Neutrophil (primary cell): ENCODE measurements around the gene BCL7A.

Experiments used
- H3K27ac ChIP-seq: fragments of 200-600 bp; sonication (generic); 2 replicates; pipeline ENCODE4 v1.5.1; 2016; ENCODE audit warnings: mild to moderate bottlenecking, moderate library complexity
- H3K27me3 ChIP-seq: fragments of 200-600 bp; sonication (generic); 2 replicates; pipeline ENCODE4 v1.6.0; 2016; ENCODE audit warnings: mild to moderate bottlenecking
- H3K36me3 ChIP-seq: fragments of 200-600 bp; sonication (generic); 2 replicates; pipeline ENCODE4 v1.5.1; 2017
- H3K4me1 ChIP-seq, 2 experiments: fragments of 200-600 bp in 1 of 2; sonication (generic) in 1 of 2; 1 replicate in 1 of 2; 2 replicates in 1 of 2; pipeline versions ENCODE4 v1.5.1 to v1.6.1; 2013 to 2016; ENCODE audit warnings: low read depth in 1 of 2, low read length in 1 of 2, mild to moderate bottlenecking in 1 of 2, moderate library complexity in 1 of 2; ENCODE audit not compliant: control insufficient read depth in 1 of 2, insufficient read depth in 1 of 2
- H3K4me3 ChIP-seq, 2 experiments: fragments of 200-600 bp in 1 of 2; sonication (generic) in 1 of 2; 1 replicate in 1 of 2; 2 replicates in 1 of 2; pipeline ENCODE4 v1.5.1; 2013 to 2016; ENCODE audit warnings: low read depth in 1 of 2, low read length in 1 of 2, mild to moderate bottlenecking in 1 of 2, moderate library complexity in 1 of 2
- H3K9me3 ChIP-seq: fragments of 200-600 bp; sonication (generic); 2 replicates; pipeline ENCODE4 v1.5.1; 2016
- CTCF ChIP-seq: fragments of 200-600 bp; sonication (generic); IDR thresholded peaks from 2 replicates; pipeline ENCODE4 v1.5.1; 2016; ENCODE audit warnings: antibody characterized with exemption

The BCL7A gene

GRCh38 chr12:121989276-121990113, 32.2 kb upstream of the BCL7A start:
- no peak overlapping the region for H3K27ac ChIP-seq

GRCh38 chr12:121990114-121990647, 31.5 kb upstream of the BCL7A start:
- Histone ChIP-seq H3K27ac (no peak overlapping the region), H3K9me3 (no peaks in the 10 kb centered on the region), H3K4me1 (no peaks in the 10 kb centered on the region), H3K27me3 (peaks cover 13% of the 10 kb centered on the region), H3K36me3 (no peaks in the 10 kb centered on the region), H3K4me3 (no peak overlapping the region)
- no peak for TF ChIP-seq CTCF

More at GRCh38 chr12:121989276-121990113, 32.2 kb upstream of the BCL7A start:
- H3K4me1 ChIP-seq, result no peaks in the 10 kb centered on the region
- no peak for TF ChIP-seq CTCF
- no peak overlapping the region for H3K4me3 ChIP-seq
- H3K36me3 ChIP-seq, result no peaks in the 10 kb centered on the region
- no peaks in the 10 kb centered on the region for H3K9me3 ChIP-seq
- H3K27me3 ChIP-seq, result peaks cover 13% of the 10 kb centered on the region

GRCh38 chr12:121990692-121991603, 30.7 kb upstream of the BCL7A start:
- TF ChIP-seq CTCF, result no peak
- no peaks in the 10 kb centered on the region for H3K4me1 ChIP-seq
- H3K36me3 ChIP-seq, result no peaks in the 10 kb centered on the region
- H3K9me3 ChIP-seq, result no peaks in the 10 kb centered on the region
- no peak overlapping the region for H3K4me3 ChIP-seq
- H3K27ac ChIP-seq, result no peak overlapping the region
- peaks cover 19% of the 10 kb centered on the region for H3K27me3 ChIP-seq

- no peak overlapping the region for H3K27ac ChIP-seq
- H3K36me3 ChIP-seq, result no peaks in the 10 kb centered on the region
- TF ChIP-seq CTCF, result no peak
- H3K27me3 ChIP-seq, result peaks cover 20% of the 10 kb centered on the region
- H3K4me1 ChIP-seq, result no peaks in the 10 kb centered on the region
- no peak overlapping the region for H3K4me3 ChIP-seq
- no peaks in the 10 kb centered on the region for H3K9me3 ChIP-seq
These were observed 29.4 kb upstream of the BCL7A start for GRCh38 chr12:121992059-121992879.
